Measurements from ENCODE around the gene CCDC181.
"Not testable (repeated sequence)": the region's sequence is repeated elsewhere in the genome, so short reads cannot be mapped to it uniquely, and the experiment has no call there.

Gene CCDC181

GRCh38 chr1:169427081-169427641, at the start of gene CCDC181:
TSS of gene CCDC181 (minus strand) at chr1:169427474. CDS start at chr1:169424927, 2,547 bp downstream.
- DNase-seq = peak; percentile 76

DNA sequence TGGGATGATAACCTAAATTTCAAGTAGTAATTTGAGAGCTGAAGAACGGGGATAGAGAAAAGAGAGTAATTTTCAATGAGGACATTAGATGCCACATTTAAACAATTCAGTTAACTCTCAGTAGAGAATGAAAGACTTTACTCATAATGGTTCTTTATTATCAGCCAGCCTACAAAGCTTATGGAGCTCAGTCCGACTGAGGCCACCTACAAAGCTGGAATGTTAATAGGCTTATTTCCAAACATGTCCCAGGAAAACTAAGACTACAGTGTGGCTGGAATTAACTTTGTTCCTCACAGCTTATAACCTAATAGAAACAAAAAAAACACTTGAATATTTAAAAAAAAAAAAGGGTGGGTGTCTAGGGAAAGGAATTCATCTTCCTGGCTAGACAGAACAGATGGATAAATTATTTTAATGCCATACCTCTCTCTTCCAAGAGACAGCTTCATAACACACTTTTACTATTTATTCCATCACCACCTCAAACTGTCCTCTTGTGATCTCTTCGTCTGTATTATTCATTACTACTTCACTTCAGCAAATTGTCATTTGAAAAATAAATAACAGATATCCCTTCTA, 48.6 kb upstream of the CCDC181 start:
- no peak for DNase-seq

- DNase-seq = peak; percentile 54
Observed at GRCh38 chr1:169474302-169474995, 47.2 kb upstream of the CCDC181 start.

- DNase-seq = no peak
Observed at GRCh38 chr1:169473347-169473746, 46.1 kb upstream of the CCDC181 start.

GRCh38 chr1:169472738-169473137, 45.5 kb upstream of the CCDC181 start:
- no peak for DNase-seq

- no peak for DNase-seq
Observed at GRCh38 chr1:169468982-169469381, 41.7 kb upstream of the CCDC181 start.

GRCh38 chr1:169466259-169467230, 39.3 kb upstream of the CCDC181 start:
- no peak for DNase-seq

- no peak for DNase-seq
Observed at GRCh38 chr1:169465281-169465680, 38.0 kb upstream of the CCDC181 start.

DNA sequence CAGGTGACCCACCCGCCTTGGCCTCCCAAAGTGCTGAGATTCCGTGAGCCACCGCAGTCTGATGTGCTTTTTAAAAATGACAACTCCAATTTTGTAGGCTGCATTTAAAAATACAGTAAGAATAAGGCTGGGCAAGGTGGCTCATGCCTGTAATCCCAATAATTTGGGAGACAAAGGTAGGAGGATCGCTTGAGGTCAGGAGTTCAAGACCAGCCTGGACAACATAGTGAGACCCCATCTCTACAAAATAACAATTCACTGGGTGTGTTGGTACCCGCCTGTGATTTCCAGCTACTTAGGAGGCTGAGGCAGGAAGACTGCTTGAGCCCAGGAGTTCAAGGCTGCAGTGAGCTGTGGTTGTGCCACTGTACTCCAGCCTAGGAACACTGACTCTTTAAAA, 35.1 kb upstream of the CCDC181 start:
- no peak for DNase-seq

GRCh38 chr1:169461390-169462000, 34.2 kb upstream of the CCDC181 start:
- no peak for DNase-seq

DNA sequence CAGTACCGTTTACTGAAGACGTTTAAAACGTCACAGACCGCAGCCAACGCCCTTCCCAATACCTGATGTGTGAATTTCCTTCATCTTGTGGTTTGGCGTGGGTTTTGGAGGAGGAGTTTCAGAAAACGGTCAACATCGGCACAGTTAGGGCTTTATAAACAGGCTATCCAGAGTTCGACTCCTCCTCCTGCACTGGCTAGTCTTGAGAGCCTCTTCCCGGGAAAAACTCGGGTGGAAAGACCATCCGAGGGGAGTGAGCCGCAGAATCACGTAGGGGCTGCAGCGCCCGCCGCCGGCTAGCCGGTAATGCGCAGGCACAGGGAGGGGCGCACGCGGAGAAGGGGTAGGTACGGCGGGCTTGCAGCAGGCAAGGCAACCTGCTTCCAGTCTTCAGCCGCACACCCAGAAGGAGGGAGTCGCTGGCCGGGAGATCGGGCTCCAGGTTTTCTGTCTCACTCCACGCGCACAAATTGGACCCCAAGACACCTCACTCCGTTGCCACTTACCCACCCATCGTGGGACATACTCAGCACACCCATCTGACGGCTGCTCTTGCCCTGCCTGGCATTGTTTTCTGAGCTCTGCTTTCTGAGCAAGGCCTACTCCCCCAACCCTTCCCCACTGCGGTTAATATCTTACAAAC, 33.0 kb upstream of the CCDC181 start:
- DNase-seq = no peak

GRCh38 chr1:169457443-169457842, 30.2 kb upstream of the CCDC181 start:
- DNase-seq = no peak

GRCh38 chr1:169456029-169456428, 28.8 kb upstream of the CCDC181 start:
- DNase-seq = no peak

DNA sequence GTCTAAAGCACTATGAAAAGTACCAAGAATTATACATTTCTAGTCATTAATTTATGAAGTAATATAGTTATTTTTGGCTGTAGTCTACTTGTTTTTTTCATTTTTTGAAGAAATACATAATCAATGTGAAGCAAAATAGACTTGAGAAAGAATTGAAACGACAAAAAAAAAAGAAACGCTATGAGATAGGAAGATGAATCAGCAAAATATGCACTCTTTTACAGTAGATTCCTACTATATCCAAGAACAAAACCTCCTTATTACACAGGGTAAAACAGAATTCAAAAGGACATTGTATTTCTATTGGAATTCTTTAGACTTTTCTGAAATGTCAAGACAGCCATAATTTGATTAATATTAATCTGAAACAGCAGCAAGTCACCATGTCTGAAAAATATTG, 25.6 kb upstream of the CCDC181 start:
- no peak for DNase-seq

DNA sequence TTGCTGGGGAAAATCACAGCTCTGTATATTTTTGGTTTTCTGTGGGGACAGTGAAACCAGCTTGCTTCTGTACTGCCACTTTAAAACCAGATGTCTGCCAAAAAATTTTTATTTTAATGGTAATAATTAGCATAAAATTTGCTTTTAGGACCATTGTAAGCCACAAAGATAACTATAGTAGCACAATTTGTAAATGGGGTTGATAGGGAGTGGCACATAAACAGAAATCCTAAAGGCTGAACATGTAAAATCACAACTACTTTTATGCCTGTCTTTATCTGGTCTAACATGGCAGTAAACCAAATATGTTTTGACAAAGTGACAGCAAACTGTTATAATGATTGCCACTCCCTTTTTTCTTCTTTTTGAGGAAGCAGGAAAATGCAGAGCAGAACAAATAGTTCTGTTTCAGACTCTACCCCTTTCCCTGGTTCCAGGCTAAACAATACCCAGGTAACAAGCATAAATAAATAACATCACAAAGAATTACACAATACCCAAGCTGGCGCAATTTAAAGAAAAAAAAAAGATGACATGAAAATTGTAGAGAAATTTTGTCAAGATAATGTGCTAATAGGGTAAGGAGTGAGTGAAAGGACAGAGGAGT, 24.0 kb upstream of the CCDC181 start:
- no peak for DNase-seq

DNA sequence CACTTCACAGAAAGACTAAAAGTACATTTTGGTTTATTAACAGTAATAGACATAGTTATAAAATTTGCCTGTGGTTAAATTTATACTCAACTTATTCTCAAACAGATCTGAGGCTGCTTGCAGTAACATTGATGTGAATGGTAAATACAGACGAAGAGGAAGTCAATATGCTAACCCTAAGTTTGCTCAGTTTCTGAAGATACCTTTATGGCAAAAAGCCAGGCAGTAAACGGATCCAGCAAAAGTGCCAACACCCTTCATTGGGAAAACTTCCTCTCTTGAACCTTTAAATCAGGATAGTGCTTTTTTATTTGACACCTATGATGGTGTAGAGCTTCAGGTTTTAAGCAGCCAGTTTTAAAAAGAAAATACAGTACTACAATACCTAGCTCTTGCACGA, 16.6 kb upstream of the CCDC181 start:
- no peak for DNase-seq

GRCh38 chr1:169426174-169426705, 1.0 kb downstream of the CCDC181 start:
- DNase-seq = no peak

DNA sequence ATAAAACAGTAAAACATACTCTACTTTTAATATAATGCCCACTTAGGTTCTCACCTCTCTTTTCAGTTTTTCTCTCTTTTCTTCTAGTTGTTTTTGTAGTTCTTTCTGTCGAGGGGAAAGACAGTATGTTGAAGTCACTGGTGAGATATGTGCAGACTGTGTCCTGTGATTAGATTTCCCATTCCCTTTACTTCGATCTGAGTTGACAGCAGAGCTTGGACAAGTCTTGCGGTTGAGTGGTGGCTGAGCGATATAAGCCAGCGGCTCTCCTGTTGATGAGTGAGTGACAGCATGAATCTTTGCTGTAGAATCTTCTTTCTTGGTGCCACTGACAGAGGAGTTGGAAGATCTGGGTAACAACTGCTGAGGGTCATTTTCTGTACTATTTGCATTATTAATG, 6.0 kb downstream of the CCDC181 start:
- DNase-seq = no peak

DNA sequence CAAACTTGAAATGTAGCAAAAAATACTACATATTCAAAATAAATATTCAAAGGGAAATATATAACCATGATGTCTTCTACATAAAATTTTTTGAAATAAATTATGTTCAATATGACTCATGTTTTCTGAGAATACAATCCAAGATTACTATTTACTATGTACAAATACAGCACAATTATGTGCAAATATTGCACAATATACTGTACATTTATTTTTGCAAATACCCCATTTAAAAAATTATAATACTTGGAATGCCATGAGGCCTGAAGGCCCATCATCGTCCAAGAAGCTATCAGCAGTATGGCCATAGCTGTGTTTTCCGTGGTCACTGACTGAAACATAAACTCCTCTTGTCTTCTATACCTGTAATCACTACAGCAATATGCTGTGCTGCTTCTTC, 12.3 kb downstream of the CCDC181 start:
- no peak for DNase-seq

GRCh38 chr1:169408340-169408739, 18.9 kb downstream of the CCDC181 start:
- not testable (repeated sequence) for DNase-seq

GRCh38 chr1:169402578-169402977, 24.7 kb downstream of the CCDC181 start:
- DNase-seq = not testable (repeated sequence)

GRCh38 chr1:169395955-169396354, 31.3 kb downstream of the CCDC181 start:
- DNase-seq = no peak
